Measurements from ENCODE around the gene CTNND2. TPM values are rescaled to one million over a fixed set of nuclear protein-coding genes. Genes with fewer than 3 reads are reported as not detected.
A peak's percentile ranks its signal among the peaks of the same experiment; 100 is the strongest.

The CTNND2 gene
- polyA plus RNA-seq, 1 donor from 2014 or later, result 67.0 TPM

DNA sequence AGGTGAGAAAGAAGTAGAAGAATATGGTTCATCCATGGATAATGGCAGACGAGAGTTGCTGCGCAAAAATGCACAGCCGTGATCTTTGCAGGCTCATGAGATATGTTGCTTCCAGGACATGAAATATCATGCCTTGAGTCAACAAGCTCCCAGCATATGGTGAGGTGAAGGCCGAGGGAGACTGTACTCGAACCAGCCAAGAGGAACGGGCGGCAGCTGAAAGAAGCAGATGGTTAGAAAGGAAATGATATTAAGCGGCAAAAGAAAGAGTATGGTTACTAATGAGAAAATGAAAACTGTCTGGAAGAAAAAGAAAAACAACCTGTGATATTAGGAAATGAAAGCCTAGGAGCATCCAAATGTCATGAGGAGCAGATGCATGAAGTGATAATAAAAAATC lies 798.5 kb downstream of the CTNND2 start:
- no peak for TF ChIP-seq EP300 (conservative IDR thresholded peaks at IDR 0.05; ENCODE audit: poor library complexity, severe bottlenecking)
- TF ChIP-seq, protein P1, sequence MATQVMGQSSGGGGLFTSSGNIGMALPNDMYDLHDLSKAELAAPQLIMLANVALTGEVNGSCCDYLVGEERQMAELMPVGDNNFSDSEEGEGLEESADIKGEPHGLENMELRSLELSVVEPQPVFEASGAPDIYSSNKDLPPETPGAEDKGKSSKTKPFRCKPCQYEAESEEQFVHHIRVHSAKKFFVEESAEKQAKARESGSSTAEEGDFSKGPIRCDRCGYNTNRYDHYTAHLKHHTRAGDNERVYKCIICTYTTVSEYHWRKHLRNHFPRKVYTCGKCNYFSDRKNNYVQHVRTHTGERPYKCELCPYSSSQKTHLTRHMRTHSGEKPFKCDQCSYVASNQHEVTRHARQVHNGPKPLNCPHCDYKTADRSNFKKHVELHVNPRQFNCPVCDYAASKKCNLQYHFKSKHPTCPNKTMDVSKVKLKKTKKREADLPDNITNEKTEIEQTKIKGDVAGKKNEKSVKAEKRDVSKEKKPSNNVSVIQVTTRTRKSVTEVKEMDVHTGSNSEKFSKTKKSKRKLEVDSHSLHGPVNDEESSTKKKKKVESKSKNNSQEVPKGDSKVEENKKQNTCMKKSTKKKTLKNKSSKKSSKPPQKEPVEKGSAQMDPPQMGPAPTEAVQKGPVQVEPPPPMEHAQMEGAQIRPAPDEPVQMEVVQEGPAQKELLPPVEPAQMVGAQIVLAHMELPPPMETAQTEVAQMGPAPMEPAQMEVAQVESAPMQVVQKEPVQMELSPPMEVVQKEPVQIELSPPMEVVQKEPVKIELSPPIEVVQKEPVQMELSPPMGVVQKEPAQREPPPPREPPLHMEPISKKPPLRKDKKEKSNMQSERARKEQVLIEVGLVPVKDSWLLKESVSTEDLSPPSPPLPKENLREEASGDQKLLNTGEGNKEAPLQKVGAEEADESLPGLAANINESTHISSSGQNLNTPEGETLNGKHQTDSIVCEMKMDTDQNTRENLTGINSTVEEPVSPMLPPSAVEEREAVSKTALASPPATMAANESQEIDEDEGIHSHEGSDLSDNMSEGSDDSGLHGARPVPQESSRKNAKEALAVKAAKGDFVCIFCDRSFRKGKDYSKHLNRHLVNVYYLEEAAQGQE (IDR thresholded peaks at IDR 0.05; ENCODE audit: borderline replicate concordance), result no peak
- no peak for TF ChIP-seq EZH2 (IDR thresholded peaks at IDR 0.05; ENCODE audit: borderline replicate concordance, insufficient read depth, low read length, poor library complexity, severe bottlenecking)
- TF ChIP-seq, protein P2, sequence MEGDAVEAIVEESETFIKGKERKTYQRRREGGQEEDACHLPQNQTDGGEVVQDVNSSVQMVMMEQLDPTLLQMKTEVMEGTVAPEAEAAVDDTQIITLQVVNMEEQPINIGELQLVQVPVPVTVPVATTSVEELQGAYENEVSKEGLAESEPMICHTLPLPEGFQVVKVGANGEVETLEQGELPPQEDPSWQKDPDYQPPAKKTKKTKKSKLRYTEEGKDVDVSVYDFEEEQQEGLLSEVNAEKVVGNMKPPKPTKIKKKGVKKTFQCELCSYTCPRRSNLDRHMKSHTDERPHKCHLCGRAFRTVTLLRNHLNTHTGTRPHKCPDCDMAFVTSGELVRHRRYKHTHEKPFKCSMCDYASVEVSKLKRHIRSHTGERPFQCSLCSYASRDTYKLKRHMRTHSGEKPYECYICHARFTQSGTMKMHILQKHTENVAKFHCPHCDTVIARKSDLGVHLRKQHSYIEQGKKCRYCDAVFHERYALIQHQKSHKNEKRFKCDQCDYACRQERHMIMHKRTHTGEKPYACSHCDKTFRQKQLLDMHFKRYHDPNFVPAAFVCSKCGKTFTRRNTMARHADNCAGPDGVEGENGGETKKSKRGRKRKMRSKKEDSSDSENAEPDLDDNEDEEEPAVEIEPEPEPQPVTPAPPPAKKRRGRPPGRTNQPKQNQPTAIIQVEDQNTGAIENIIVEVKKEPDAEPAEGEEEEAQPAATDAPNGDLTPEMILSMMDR (IDR thresholded peaks at IDR 0.05; ENCODE audit: poor library complexity, severe bottlenecking), result no peak
- TF ChIP-seq SMC3 (conservative IDR thresholded peaks at IDR 0.05; ENCODE audit: poor library complexity), result no peak
- TF ChIP-seq RAD21 (conservative IDR thresholded peaks at IDR 0.05), result no peak
- TF ChIP-seq MXI1 (conservative IDR thresholded peaks at IDR 0.05; ENCODE audit: poor library complexity, severe bottlenecking), result no peak
- no peak for TF ChIP-seq POLR2AphosphoS5 (IDR thresholded peaks at IDR 0.05)
- TF ChIP-seq TAF1 (IDR thresholded peaks at IDR 0.05; ENCODE audit: low read depth), result no peak
- H3K9ac ChIP-seq (ENCODE audit: low read length), result no peak overlapping the region
- H3K27ac ChIP-seq (ENCODE audit: low read length), result no peak overlapping the region
- no peaks in the 10 kb centered on the region for H3F3A ChIP-seq (ENCODE audit: insufficient read depth, low read length, poor library complexity, severe bottlenecking)
- no peak overlapping the region for H3K4me2 ChIP-seq (ENCODE audit: low read length)
- peaks cover 19% of the 10 kb centered on the region for H3K36me3 ChIP-seq (ENCODE audit: insufficient read depth, low read length)
- H3K9me3 ChIP-seq (ENCODE audit: low read length), result no peaks in the 10 kb centered on the region
- H2AFZ ChIP-seq (ENCODE audit: low read depth, low read length), result no peak overlapping the region
- H3K79me2 ChIP-seq (replicated peaks; ENCODE audit: insufficient read depth, low read length), result no peaks in the 10 kb centered on the region
- no peaks in the 10 kb centered on the region for H3K9me2 ChIP-seq (ENCODE audit: insufficient read depth, low read length)
- no peaks in the 10 kb centered on the region for H4K20me1 ChIP-seq (ENCODE audit: insufficient read depth)
- no peaks in the 10 kb centered on the region for H3K27me3 ChIP-seq (ENCODE audit: insufficient read depth, low read depth, low read length)
- H3K4me3 ChIP-seq (ENCODE audit: low read length), result no peak overlapping the region

DNA sequence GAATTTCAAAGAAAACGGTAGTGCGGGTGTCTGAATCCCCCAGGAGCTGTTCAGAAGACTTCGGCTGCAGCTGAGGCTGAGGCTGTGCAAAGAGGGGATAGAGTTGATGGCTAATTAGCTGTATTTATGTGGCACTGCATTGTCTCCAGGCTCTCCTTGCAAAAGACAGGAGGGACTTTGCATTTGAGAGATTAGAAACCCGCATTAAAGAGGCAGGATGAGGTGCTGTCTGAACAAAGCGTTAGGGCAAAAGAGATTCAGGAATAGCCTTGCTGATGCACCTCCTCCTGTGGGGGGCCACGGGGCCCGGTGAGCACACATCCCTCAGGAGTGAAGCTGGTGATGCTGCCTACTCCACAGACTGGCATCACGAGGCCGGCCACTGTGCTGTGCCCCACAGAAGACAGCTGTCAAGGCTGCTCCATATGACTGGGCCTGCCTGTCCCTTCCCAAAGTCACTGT lies 799.6 kb downstream of the CTNND2 start:
- H3K4me2 ChIP-seq (ENCODE audit: low read length), result no peak overlapping the region
- H4K20me1 ChIP-seq (ENCODE audit: insufficient read depth), result no peaks in the 10 kb centered on the region
- peak overlapping the region; percentile 40 for H3K27ac ChIP-seq (ENCODE audit: low read length)
- peak overlapping the region; percentile 43 for H3K4me3 ChIP-seq (ENCODE audit: low read length)
- no peaks in the 10 kb centered on the region for H3K79me2 ChIP-seq (replicated peaks; ENCODE audit: insufficient read depth, low read length)
- no peaks in the 10 kb centered on the region for H3F3A ChIP-seq (ENCODE audit: insufficient read depth, low read length, poor library complexity, severe bottlenecking)
- H3K9me3 ChIP-seq (ENCODE audit: low read length), result no peaks in the 10 kb centered on the region
- H2AFZ ChIP-seq (ENCODE audit: low read depth, low read length), result no peak overlapping the region
- TF ChIP-seq, protein P2 (IDR thresholded peaks at IDR 0.05; ENCODE audit: poor library complexity, severe bottlenecking), result no peak
- TF ChIP-seq, protein P1 (IDR thresholded peaks at IDR 0.05; ENCODE audit: borderline replicate concordance), result no peak
- TF ChIP-seq EP300 (conservative IDR thresholded peaks at IDR 0.05; ENCODE audit: poor library complexity, severe bottlenecking), result no peak
- TF ChIP-seq SMC3 (conservative IDR thresholded peaks at IDR 0.05; ENCODE audit: poor library complexity), result no peak
- TF ChIP-seq MXI1 (conservative IDR thresholded peaks at IDR 0.05; ENCODE audit: poor library complexity, severe bottlenecking), result no peak
- no peak for TF ChIP-seq RAD21 (conservative IDR thresholded peaks at IDR 0.05)
- TF ChIP-seq TAF1 (IDR thresholded peaks at IDR 0.05; ENCODE audit: low read depth), result no peak
- TF ChIP-seq POLR2AphosphoS5 (IDR thresholded peaks at IDR 0.05), result no peak
- TF ChIP-seq EZH2 (IDR thresholded peaks at IDR 0.05; ENCODE audit: borderline replicate concordance, insufficient read depth, low read length, poor library complexity, severe bottlenecking), result no peak
- peak overlapping the region; percentile 17 for H3K9ac ChIP-seq (ENCODE audit: low read length)
- no peaks in the 10 kb centered on the region for H3K9me2 ChIP-seq (ENCODE audit: insufficient read depth, low read length)
- H3K36me3 ChIP-seq (ENCODE audit: insufficient read depth, low read length), result peaks cover 10% of the 10 kb centered on the region
- H3K27me3 ChIP-seq (ENCODE audit: insufficient read depth, low read depth, low read length), result no peaks in the 10 kb centered on the region
